ENCODE data around the gene PDZRN4.

The PDZRN4 gene

DNA sequence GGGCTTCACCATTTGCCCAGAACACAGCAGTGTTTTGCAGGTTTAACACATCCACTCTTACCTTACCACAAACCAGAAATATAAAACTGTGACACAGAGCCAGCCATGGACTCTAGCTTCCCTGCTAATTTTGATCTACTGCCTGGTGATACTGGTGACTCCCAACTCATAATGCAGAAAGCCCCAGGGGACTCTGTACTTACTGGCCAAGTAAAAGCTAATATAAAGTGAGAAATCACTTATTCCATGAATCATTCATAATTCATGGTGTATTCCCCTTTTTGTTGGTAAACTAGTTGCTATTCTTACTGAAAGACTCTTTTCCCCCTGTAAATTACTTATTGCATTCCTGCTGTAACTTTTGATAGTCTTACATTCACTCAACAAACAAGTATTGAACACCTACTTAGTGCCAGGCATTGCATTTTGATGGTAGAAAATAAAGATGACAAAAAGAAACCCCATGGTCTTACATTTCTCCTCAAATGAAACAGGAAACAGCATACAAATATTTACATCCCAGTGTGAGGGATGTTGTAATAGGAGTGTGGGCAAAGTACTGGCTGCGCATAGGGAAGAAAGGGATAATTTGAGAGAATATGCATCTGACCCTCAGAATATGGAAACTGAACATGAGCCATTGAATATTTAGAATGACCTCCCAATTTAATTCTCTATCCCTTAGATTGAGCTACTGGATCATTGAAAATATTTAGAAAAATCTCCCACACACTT, 279.6 kb downstream of the PDZRN4 start:
- DNase-seq (ENCODE audit: low read depth), result no peak
- TF ChIP-seq, protein P1, sequence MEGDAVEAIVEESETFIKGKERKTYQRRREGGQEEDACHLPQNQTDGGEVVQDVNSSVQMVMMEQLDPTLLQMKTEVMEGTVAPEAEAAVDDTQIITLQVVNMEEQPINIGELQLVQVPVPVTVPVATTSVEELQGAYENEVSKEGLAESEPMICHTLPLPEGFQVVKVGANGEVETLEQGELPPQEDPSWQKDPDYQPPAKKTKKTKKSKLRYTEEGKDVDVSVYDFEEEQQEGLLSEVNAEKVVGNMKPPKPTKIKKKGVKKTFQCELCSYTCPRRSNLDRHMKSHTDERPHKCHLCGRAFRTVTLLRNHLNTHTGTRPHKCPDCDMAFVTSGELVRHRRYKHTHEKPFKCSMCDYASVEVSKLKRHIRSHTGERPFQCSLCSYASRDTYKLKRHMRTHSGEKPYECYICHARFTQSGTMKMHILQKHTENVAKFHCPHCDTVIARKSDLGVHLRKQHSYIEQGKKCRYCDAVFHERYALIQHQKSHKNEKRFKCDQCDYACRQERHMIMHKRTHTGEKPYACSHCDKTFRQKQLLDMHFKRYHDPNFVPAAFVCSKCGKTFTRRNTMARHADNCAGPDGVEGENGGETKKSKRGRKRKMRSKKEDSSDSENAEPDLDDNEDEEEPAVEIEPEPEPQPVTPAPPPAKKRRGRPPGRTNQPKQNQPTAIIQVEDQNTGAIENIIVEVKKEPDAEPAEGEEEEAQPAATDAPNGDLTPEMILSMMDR (IDR thresholded peaks at IDR 0.05; ENCODE audit: low read length, missing control alignments), result no peak
- H3K4me3 ChIP-seq (replicated peaks; ENCODE audit: low read depth, low read length), result no peak overlapping the region

- no peak overlapping the region for H3K4me3 ChIP-seq (replicated peaks; ENCODE audit: low read depth, low read length)
- no peak for DNase-seq (ENCODE audit: low read depth)
- TF ChIP-seq, protein P1 (IDR thresholded peaks at IDR 0.05; ENCODE audit: low read length, missing control alignments), result no peak
Observed at GRCh38 chr12:41468341-41468740, 280.2 kb downstream of the PDZRN4 start.

DNA sequence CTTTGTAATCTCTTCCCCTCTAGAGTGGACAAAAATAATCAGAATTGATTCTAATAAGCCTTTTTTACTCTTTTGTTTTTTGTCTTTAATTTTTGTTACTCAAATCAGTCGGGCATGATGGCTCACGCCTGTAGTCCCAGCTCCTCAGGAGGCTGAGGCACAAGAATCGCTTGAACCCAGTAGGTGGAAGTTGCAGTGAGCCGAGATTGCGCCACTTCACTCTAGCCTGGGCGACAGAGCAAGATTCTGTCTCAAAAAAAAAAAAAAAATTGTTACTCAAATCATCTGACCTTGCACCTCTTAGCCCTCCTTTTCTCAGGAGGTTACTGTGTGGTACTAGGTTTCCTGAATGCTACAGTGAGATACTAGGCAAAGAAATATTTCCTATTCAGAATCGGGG, 280.6 kb downstream of the PDZRN4 start:
- TF ChIP-seq, protein P1 (IDR thresholded peaks at IDR 0.05; ENCODE audit: low read length, missing control alignments), result no peak
- no peak for DNase-seq (ENCODE audit: low read depth)
- no peak overlapping the region for H3K4me3 ChIP-seq (replicated peaks; ENCODE audit: low read depth, low read length)

DNA sequence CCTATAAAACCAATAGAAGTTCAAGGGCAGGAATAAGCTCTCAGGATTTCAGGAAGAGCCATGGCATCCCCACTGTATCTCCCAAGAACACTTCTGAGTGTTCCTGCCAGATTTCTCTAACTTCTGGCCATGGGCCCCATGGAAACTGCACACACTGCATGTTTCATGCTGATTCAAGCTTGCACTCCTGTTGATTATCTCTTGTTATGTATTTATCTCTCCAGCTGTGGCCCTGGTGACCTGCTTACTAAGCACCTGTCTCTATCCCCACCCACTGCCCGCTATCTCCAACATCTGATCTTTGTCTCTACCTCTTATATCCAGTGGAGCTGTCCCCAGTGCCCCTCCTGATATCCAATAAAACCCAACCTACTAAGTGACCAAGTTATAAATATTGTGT, 285.3 kb downstream of the PDZRN4 start:
- TF ChIP-seq, protein P1 (IDR thresholded peaks at IDR 0.05; ENCODE audit: low read length, missing control alignments), result no peak
- DNase-seq (ENCODE audit: low read depth), result no peak
- no peak overlapping the region for H3K4me3 ChIP-seq (replicated peaks; ENCODE audit: low read depth, low read length)

DNA sequence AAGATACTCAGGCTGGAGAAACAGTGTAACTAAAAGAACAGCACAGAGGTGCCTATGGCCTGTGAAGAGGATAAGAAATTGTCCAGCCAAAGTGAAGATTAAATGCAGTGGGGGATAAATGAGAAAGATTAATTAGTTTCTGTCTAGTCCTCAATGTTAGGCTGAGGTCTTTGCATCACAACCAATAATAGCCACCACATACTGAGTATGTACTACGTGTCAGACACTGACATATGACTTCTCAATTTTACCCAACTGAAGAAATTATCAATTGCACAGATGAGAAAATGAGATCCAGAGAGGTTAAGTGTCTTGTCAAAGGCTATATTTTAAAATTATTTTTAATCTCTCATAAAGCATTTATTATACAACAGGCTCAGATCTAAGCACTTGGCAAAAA, 285.9 kb downstream of the PDZRN4 start:
- DNase-seq (ENCODE audit: low read depth), result no peak
- TF ChIP-seq, protein P1 (IDR thresholded peaks at IDR 0.05; ENCODE audit: low read length, missing control alignments), result no peak
- H3K4me3 ChIP-seq (replicated peaks; ENCODE audit: low read depth, low read length), result no peak overlapping the region

- DNase-seq (ENCODE audit: low read depth), result no peak
- TF ChIP-seq, protein P1 (IDR thresholded peaks at IDR 0.05; ENCODE audit: low read length, missing control alignments), result no peak
- H3K4me3 ChIP-seq (replicated peaks; ENCODE audit: low read depth, low read length), result no peak overlapping the region
Observed at GRCh38 chr12:41476499-41477439, 288.6 kb downstream of the PDZRN4 start.

Measured in fibroblast of pulmonary artery (primary cell).